HG03460 (cell line): Measurements from ENCODE around the gene HEPACAM.
A peak's percentile ranks its signal among the peaks of the same experiment; 100 is the strongest.

Experiments
- ATAC-seq: cut with Tn5 transposase; IDR thresholded peaks from one replicate; pipeline ENCODE4 v1.9.1; 2021; ENCODE audit not compliant: unreplicated experiment

The HEPACAM gene

GRCh38 chr11:124943254-124943616 lies 7.4 kb upstream of the HEPACAM start:
- no peak for ATAC-seq

GRCh38 chr11:124942466-124943253 lies 6.8 kb upstream of the HEPACAM start:
- no peak for ATAC-seq

- no peak for ATAC-seq
These were observed 5.9 kb upstream of the HEPACAM start for GRCh38 chr11:124941703-124942102.

- ATAC-seq, result no peak
These were observed 3.1 kb upstream of the HEPACAM start for GRCh38 chr11:124938970-124939369.

GRCh38 chr11:124938206-124938765 lies 2.4 kb upstream of the HEPACAM start:
- no peak for ATAC-seq

- ATAC-seq, result no peak
These were observed 1.6 kb upstream of the HEPACAM start for GRCh38 chr11:124937336-124937935.

- ATAC-seq, result no peak
These were observed 842 bp downstream of the HEPACAM start for GRCh38 chr11:124934862-124935547.

GRCh38 chr11:124930799-124931198 lies 5.0 kb downstream of the HEPACAM start:
- no peak for ATAC-seq

- no peak for ATAC-seq
These were observed 6.7 kb downstream of the HEPACAM start for GRCh38 chr11:124928942-124929665.

GRCh38 chr11:124923296-124923695 lies 12.6 kb downstream of the HEPACAM start:
- no peak for ATAC-seq

GRCh38 chr11:124922831-124923230 lies 13.0 kb downstream of the HEPACAM start:
- no peak for ATAC-seq

- ATAC-seq, result peak; percentile 64
These were observed 14.8 kb downstream of the HEPACAM start for GRCh38 chr11:124920870-124921609.

GRCh38 chr11:124920356-124920755 lies 15.5 kb downstream of the HEPACAM start:
- no peak for ATAC-seq

- no peak for ATAC-seq
These were observed 15.9 kb downstream of the HEPACAM start for GRCh38 chr11:124919898-124920297.

GRCh38 chr11:124918950-124919349 lies 16.9 kb downstream of the HEPACAM start, which contains the start of gene HEPN1:
HEPN1 (plus strand) TSS chr11:124919250.
- ATAC-seq, result no peak

GRCh38 chr11:124917115-124917637 lies 18.7 kb downstream of the HEPACAM start:
- no peak for ATAC-seq

GRCh38 chr11:124916370-124916710 lies 19.5 kb downstream of the HEPACAM start:
- ATAC-seq, result no peak

GRCh38 chr11:124915541-124916369 lies 20.1 kb downstream of the HEPACAM start:
- ATAC-seq, result no peak

GRCh38 chr11:124902616-124903015 lies 33.2 kb downstream of the HEPACAM start:
- ATAC-seq, result no peak
